HCT116 (cell line): ENCODE measurements around the gene SHISAL2A. TPM values are rescaled to one million over a fixed set of nuclear protein-coding genes. Genes with fewer than 3 reads are reported as not detected.

Experiments used
- ATAC-seq: fragments of 200-7000 bp; cut with Tn5 transposase; 2 replicates; pipeline ENCODE4 v1.9.1; 2020; ENCODE audit warnings: mild to moderate bottlenecking, moderate library complexity
- BruUV-seq: library from RNA; stranded (reverse); fragments of 400-500 nt; replicated peaks from 2 replicates; lab custom pipeline; 2021; lab: Mats Ljungman, UMichigan
- CTCF ChIA-PET: fragments of 300-600 bp; sonication (Branson Sonifier 250); formaldehyde crosslinking; loops from one replicate; lab custom pipeline; 2021; ENCODE audit warnings: antibody characterized with exemption; lab: Charles Lee
- POLR2A ChIA-PET: fragments of 300-600, 350-600 bp; sonication (Branson Sonifier 250); formaldehyde crosslinking; loops from one replicate; lab custom pipeline; 2021; ENCODE audit warnings: antibody characterized with exemption; lab: Charles Lee
- RAD21 ChIA-PET, 2 experiments: fragments of 300-600 bp; sonication (Branson Sonifier 250); formaldehyde crosslinking; loops; one replicate each; lab custom pipeline; 2023; ENCODE audit warnings: low total read pairs in 2 of 2; ENCODE audit not compliant: uncharacterized antibody in 2 of 2, unreplicated experiment in 2 of 2, low non-redundant PET in 1 of 2; lab: Charles Lee
- DNase-seq: peaks from one replicate; pipeline ENCODE4 v3.0.0-alpha.2; 2010; ENCODE audit warnings: low read depth, low spot score
- H2AFZ ChIP-seq: fragments of 200-600 bp; shearing (Covaris generic), sonication (generic); 2 replicates; pipeline ENCODE4 v1.6.1; 2017; ENCODE audit warnings: low read depth, mixed run types, mixed read lengths, antibody characterized with exemption, low read length; ENCODE audit not compliant: poor library complexity, severe bottlenecking
- H3K27ac ChIP-seq: 2 replicates; pipeline ENCODE4 v1.5.1; 2012; ENCODE audit warnings: low read depth, low read length
- H3K27me3 ChIP-seq: fragments of 200-600 bp; sonication (generic); 2 replicates; pipeline ENCODE4 v1.6.1; 2016; ENCODE audit warnings: mixed run types, low read length, mixed read lengths; ENCODE audit not compliant: insufficient read depth
- H3K36me3 ChIP-seq, 2 experiments: fragments of 200-500 bp in 1 of 2; fragments of 200-600 bp in 1 of 2; sonication (Bioruptor generic) in 1 of 2; sonication (generic) in 1 of 2; 2 replicates each; pipeline versions ENCODE4 v1.5.1 to v1.6.1; 2014 to 2016; ENCODE audit warnings: low read length in 2 of 2, inconsistent platforms in 1 of 2, mixed read lengths in 1 of 2, mixed run types in 1 of 2; ENCODE audit not compliant: insufficient read depth in 2 of 2, control insufficient read depth in 1 of 2
- H3K4me1 ChIP-seq, 2 experiments: fragments of 200-600 bp in 1 of 2; sonication (generic) in 1 of 2; 2 replicates each; pipeline versions ENCODE4 v1.5.1 to v1.6.1; 2012 to 2017; ENCODE audit warnings: low read length in 2 of 2, inconsistent platforms in 1 of 2, mild to moderate bottlenecking in 1 of 2, mixed read lengths in 1 of 2, mixed run types in 1 of 2, moderate library complexity in 1 of 2; ENCODE audit not compliant: insufficient read depth in 2 of 2, control insufficient read depth in 1 of 2
- H3K4me2 ChIP-seq: fragments of 200-600 bp; sonication (generic); 2 replicates; pipeline ENCODE4 v1.6.1; 2017; ENCODE audit warnings: mixed run types, low read length, mixed read lengths
- H3K4me3 ChIP-seq, 2 experiments: fragments of 200-600 bp in 1 of 2; sonication (generic) in 1 of 2; replicated peaks in 1 of 2; 2 replicates each; pipeline ENCODE4 v1.5.1; 2011 to 2016; ENCODE audit warnings: low read length in 2 of 2, control low read depth in 1 of 2, low read depth in 1 of 2, mild to moderate bottlenecking in 1 of 2, mixed read lengths in 1 of 2, mixed run types in 1 of 2
- H3K79me2 ChIP-seq: fragments of 200-600 bp; sonication (generic); 2 replicates; pipeline ENCODE4 v1.6.1; 2017; ENCODE audit warnings: mild to moderate bottlenecking, mixed run types, low read length, moderate library complexity, mixed read lengths; ENCODE audit not compliant: insufficient read depth
- H3K9ac ChIP-seq: fragments of 200-600 bp; sonication (generic); 2 replicates; pipeline ENCODE4 v1.6.1; 2016; ENCODE audit warnings: low read length, mixed read lengths
- H3K9me2 ChIP-seq: fragments of 200-600 bp; sonication (generic), shearing (Covaris generic); 2 replicates; pipeline ENCODE4 v1.6.1; 2017; ENCODE audit warnings: mixed run types, mild to moderate bottlenecking, moderate library complexity; ENCODE audit not compliant: insufficient read depth
- H3K9me3 ChIP-seq, 2 experiments: fragments of 200-500 bp in 1 of 2; fragments of 200-600 bp in 1 of 2; sonication (Bioruptor generic) in 1 of 2; sonication (generic) in 1 of 2; 2 replicates each; pipeline ENCODE4 v1.6.1; 2014 to 2017; ENCODE audit warnings: low read length in 2 of 2, mixed read lengths in 2 of 2, inconsistent platforms in 1 of 2, low read depth in 1 of 2, mild to moderate bottlenecking in 1 of 2, mixed run types in 1 of 2, moderate library complexity in 1 of 2; ENCODE audit not compliant: control insufficient read depth in 1 of 2, insufficient read depth in 1 of 2
- H4K20me1 ChIP-seq: fragments of 200-600 bp; sonication (generic), shearing (Covaris generic); 2 replicates; pipeline ENCODE4 v1.6.1; 2017; ENCODE audit warnings: mixed run types, mild to moderate bottlenecking, moderate library complexity; ENCODE audit not compliant: insufficient read depth
- CBX3 ChIP-seq: IDR thresholded peaks from 2 replicates; pipeline ENCODE4 v1.6.1; 2012; ENCODE audit warnings: low read depth
- CEBPB ChIP-seq: IDR thresholded peaks from 2 replicates; pipeline ENCODE4 v1.6.1; 2012; ENCODE audit warnings: low read depth
- EGR1 ChIP-seq: IDR thresholded peaks from 2 replicates; pipeline ENCODE4 v1.6.1; 2012; ENCODE audit warnings: low read depth
- ELF1 ChIP-seq: IDR thresholded peaks from 2 replicates; pipeline ENCODE4 v1.6.1; 2012; ENCODE audit warnings: low read depth, borderline replicate concordance
- EZH2 ChIP-seq: fragments of 200-600 bp; sonication (generic); IDR thresholded peaks from 2 replicates; pipeline ENCODE4 v1.6.1; 2017; ENCODE audit warnings: antibody characterized with exemption, mixed run types
- EZH2phosphoT487 ChIP-seq: fragments of 200-600 bp; IDR thresholded peaks from 2 replicates; pipeline ENCODE4 v1.6.1; 2018; ENCODE audit warnings: antibody characterized with exemption, borderline replicate concordance
- JUND ChIP-seq: IDR thresholded peaks from 2 replicates; pipeline ENCODE4 v1.6.1; 2012
- POLR2A ChIP-seq: IDR thresholded peaks from 2 replicates; pipeline ENCODE4 v1.7.0; 2011; ENCODE audit warnings: borderline replicate concordance; ENCODE audit not compliant: insufficient read depth, insufficient read length; ENCODE audit errors: extremely low read depth
- SIN3A ChIP-seq: IDR thresholded peaks from 2 replicates; pipeline ENCODE4 v1.6.1; 2012; ENCODE audit warnings: low read depth
- SP1 ChIP-seq: IDR thresholded peaks from 2 replicates; pipeline ENCODE4 v1.6.1; 2012; ENCODE audit warnings: low read depth
- SRF ChIP-seq: IDR thresholded peaks from 2 replicates; pipeline ENCODE4 v1.6.1; 2012; ENCODE audit warnings: low read depth
- YY1 ChIP-seq: IDR thresholded peaks from 2 replicates; pipeline ENCODE4 v1.6.1; 2011; ENCODE audit warnings: low read length, low read depth, moderate library complexity, mild to moderate bottlenecking; ENCODE audit not compliant: insufficient replicate concordance; ENCODE audit errors: extremely low read depth
- intact Hi-C: fragments of 100-400 bp; cut with micrococcal nuclease; formaldehyde crosslinking; loops from 2 replicates; pipeline ENCODE4 v1.10.0; 2022
- total RNA-seq: library from RNA; stranded (reverse); gene quantifications from one replicate; pipeline ENCODE4 v1.2.1, GENCODE V29; 2021; ENCODE audit not compliant: unreplicated experiment
- TF ChIP-seq, protein P1 (sequence below): IDR thresholded peaks from 2 replicates; pipeline ENCODE4 v1.6.1; 2012
- TF ChIP-seq, protein P2 (sequence below): IDR thresholded peaks from 2 replicates; pipeline ENCODE4 v1.6.1; 2011; ENCODE audit warnings: mild to moderate bottlenecking, low read length, moderate library complexity; ENCODE audit not compliant: insufficient replicate concordance; ENCODE audit errors: extremely low read depth
- TF ChIP-seq, protein P3 (sequence below), 3 experiments: fragments of 200-600 bp in 1 of 3; sonication (generic) in 1 of 3; IDR thresholded peaks in 2 of 3; conservative IDR thresholded peaks in 1 of 3; 2 replicates each; pipeline ENCODE4 v1.5.1; 2012 to 2017; ENCODE audit warnings: low read depth in 2 of 3, low read length in 2 of 3, antibody characterized with exemption in 1 of 3, borderline replicate concordance in 1 of 3, control low read depth in 1 of 3, mild to moderate bottlenecking in 1 of 3, mixed read lengths in 1 of 3, mixed run types in 1 of 3, moderate library complexity in 1 of 3; ENCODE audit not compliant: insufficient read depth in 1 of 3

The SHISAL2A gene
- total RNA-seq, 1 experiment from 2014 or later, result not detected

DNA sequence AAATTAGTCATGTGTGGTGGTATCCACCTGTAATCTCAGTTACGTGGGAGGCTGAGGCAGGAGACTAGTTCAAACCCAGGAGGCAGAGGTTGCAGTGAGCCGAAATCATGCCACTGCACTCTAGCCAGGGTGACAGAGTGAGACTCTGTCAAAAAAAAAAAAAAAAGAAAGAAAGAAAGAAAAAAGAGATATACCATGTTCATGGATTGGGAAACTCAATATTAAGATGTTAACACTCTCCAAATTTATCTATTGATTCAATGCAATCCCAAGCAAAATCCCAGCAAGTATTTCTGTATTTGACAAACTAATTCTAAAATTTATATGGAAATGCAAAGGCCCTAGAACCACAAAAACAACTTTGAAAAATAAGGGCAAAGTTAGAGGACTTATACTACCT lies 11.0 kb upstream of the SHISAL2A start:
- H3K4me3 ChIP-seq, result no peak overlapping the region
- H4K20me1 ChIP-seq, result no peaks in the 10 kb centered on the region
- no peaks in the 10 kb centered on the region for H3K4me1 ChIP-seq
- no peak overlapping the region for H3K27ac ChIP-seq
- RAD21 ChIA-PET, result no interaction called here
- H3K4me2 ChIP-seq, result no peak overlapping the region
- TF ChIP-seq, protein P1, sequence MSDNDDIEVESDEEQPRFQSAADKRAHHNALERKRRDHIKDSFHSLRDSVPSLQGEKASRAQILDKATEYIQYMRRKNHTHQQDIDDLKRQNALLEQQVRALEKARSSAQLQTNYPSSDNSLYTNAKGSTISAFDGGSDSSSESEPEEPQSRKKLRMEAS, result no peak
- TF ChIP-seq ELF1, result no peak
- no peak for TF ChIP-seq SP1
- TF ChIP-seq YY1, result no peak
- no peak for TF ChIP-seq EGR1
- TF ChIP-seq CEBPB, result no peak
- TF ChIP-seq CBX3, result no peak
- no peak overlapping the region for H2AFZ ChIP-seq
- no peaks in the 10 kb centered on the region for H3K36me3 ChIP-seq
- BruUV-seq, result no TSS peak
- no peaks in the 10 kb centered on the region for H3K27me3 ChIP-seq
- H3K9me2 ChIP-seq, result no peaks in the 10 kb centered on the region
- CTCF ChIA-PET, result no interaction called here
- DNase-seq (no peak), ATAC-seq (no peak)
- H3K9me3 ChIP-seq, result 0 out of 4 replicates have a peak, but pooled peaks cover 0 to 4% of the 10 kb centered on the region in 2 experiments
- POLR2A ChIA-PET, result no interaction called here
- no peak overlapping the region for H3K9ac ChIP-seq
- intact Hi-C loops, result no loop called here
- H3K79me2 ChIP-seq, result no peaks in the 10 kb centered on the region

DNA sequence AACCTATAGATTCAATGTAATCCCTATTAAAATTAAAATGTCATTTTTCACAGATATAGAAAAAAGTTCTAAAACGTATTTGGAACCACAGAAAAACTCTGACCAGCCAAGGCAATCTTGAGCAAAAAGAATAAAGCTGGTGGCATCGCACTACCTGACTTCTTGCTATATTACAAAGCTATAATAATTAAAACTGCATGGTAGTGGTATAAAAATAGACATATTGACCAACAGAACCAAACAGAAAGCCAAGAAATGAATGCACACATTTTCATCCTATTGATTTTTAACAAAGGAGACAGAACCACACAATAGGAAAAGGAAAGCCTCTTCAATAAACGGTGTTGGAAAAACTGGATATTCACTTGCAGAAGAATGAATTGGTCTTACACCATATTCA lies 9.2 kb upstream of the SHISAL2A start:
- ATAC-seq (no peak), DNase-seq (no peak)
- H3K36me3 ChIP-seq, result no peaks in the 10 kb centered on the region
- 0 out of 4 replicates have a peak, but pooled peaks cover 0 to 4% of the 10 kb centered on the region in 2 experiments for H3K9me3 ChIP-seq
- no peak overlapping the region for H3K4me3 ChIP-seq
- intact Hi-C loops, result no loop called here
- no TSS peak for BruUV-seq
- H3K27me3 ChIP-seq, result no peaks in the 10 kb centered on the region
- ChIA-PET CTCF (no interaction called here), POLR2A (no interaction called here), RAD21 (no interaction called here)
- no peaks in the 10 kb centered on the region for H4K20me1 ChIP-seq
- H2AFZ ChIP-seq, result no peak overlapping the region
- no peak overlapping the region for H3K27ac ChIP-seq
- no peaks in the 10 kb centered on the region for H3K4me1 ChIP-seq
- no peaks in the 10 kb centered on the region for H3K9me2 ChIP-seq
- H3K4me2 ChIP-seq, result no peak overlapping the region
- H3K9ac ChIP-seq, result no peak overlapping the region
- H3K79me2 ChIP-seq, result no peaks in the 10 kb centered on the region
- TF ChIP-seq POLR2A (no peak), SP1 (no peak), SIN3A (no peak), EZH2phosphoT487 (no peak), ELF1 (no peak), JUND (no peak), EGR1 (no peak), SRF (no peak), EZH2 (no peak)
- TF ChIP-seq, protein P2, sequence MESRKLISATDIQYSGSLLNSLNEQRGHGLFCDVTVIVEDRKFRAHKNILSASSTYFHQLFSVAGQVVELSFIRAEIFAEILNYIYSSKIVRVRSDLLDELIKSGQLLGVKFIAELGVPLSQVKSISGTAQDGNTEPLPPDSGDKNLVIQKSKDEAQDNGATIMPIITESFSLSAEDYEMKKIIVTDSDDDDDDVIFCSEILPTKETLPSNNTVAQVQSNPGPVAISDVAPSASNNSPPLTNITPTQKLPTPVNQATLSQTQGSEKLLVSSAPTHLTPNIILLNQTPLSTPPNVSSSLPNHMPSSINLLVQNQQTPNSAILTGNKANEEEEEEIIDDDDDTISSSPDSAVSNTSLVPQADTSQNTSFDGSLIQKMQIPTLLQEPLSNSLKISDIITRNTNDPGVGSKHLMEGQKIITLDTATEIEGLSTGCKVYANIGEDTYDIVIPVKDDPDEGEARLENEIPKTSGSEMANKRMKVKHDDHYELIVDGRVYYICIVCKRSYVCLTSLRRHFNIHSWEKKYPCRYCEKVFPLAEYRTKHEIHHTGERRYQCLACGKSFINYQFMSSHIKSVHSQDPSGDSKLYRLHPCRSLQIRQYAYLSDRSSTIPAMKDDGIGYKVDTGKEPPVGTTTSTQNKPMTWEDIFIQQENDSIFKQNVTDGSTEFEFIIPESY, result no peak
- TF ChIP-seq, protein P3, sequence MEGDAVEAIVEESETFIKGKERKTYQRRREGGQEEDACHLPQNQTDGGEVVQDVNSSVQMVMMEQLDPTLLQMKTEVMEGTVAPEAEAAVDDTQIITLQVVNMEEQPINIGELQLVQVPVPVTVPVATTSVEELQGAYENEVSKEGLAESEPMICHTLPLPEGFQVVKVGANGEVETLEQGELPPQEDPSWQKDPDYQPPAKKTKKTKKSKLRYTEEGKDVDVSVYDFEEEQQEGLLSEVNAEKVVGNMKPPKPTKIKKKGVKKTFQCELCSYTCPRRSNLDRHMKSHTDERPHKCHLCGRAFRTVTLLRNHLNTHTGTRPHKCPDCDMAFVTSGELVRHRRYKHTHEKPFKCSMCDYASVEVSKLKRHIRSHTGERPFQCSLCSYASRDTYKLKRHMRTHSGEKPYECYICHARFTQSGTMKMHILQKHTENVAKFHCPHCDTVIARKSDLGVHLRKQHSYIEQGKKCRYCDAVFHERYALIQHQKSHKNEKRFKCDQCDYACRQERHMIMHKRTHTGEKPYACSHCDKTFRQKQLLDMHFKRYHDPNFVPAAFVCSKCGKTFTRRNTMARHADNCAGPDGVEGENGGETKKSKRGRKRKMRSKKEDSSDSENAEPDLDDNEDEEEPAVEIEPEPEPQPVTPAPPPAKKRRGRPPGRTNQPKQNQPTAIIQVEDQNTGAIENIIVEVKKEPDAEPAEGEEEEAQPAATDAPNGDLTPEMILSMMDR (IDR thresholded peaks at IDR 0.05 in 2 of 3, conservative IDR thresholded peaks at IDR 0.05 in 1 of 3; ENCODE audit: borderline replicate concordance in 1 of 3, insufficient read depth in 1 of 3, low read depth in 2 of 3, low read length in 2 of 3), result no peak
- TF ChIP-seq, protein P1, result no peak
